Fibroblast of villous mesenchyme (primary cell): Measurements from ENCODE around the gene ZDHHC8. TPM values are rescaled to one million over a fixed set of nuclear protein-coding genes. Genes with fewer than 3 reads are reported as not detected.

ENCODE experiments used
- DNase-seq: peaks from one replicate; pipeline ENCODE4 v3.0.0-alpha.2; 2010; ENCODE audit warnings: low read depth
- H3K4me3 ChIP-seq: 2 replicates; pipeline ENCODE4 v1.5.1; 2011; ENCODE audit warnings: low read depth, mild to moderate bottlenecking, low read length
- total RNA-seq: library from RNA; depleted of rRNA; stranded (reverse); fragments of >200 nt; gene quantifications from 2 replicates; pipeline ENCODE4 v1.2.3, GENCODE V29; 2012
- TF ChIP-seq, protein P1 (sequence below): IDR thresholded peaks from 2 replicates; pipeline ENCODE4 v1.5.1; 2012; ENCODE audit warnings: low read depth, mild to moderate bottlenecking, low read length; ENCODE audit not compliant: insufficient read depth

ZDHHC8 gene
- total RNA-seq, 1 donor = 10.8 TPM

DNA sequence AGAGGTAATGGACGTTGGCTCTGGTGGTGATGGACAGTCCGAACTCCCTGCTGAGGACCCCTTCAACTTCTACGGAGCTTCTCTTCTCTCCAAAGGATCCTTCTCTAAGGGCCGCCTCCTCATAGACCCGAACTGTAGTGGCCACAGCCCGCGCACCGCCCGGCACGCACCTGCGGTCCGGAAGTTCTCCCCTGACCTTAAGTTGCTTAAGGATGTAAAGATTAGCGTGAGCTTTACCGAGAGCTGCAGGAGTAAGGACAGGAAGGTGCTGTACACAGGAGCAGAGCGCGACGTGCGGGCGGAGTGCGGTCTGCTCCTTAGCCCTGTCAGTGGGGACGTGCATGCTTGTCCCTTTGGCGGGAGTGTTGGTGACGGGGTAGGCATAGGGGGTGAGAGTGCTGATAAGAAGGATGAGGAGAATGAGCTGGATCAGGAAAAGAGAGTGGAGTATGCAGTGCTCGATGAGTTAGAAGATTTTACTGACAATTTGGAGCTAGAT is 45.5 kb upstream of the ZDHHC8 start:
- H3K4me3 ChIP-seq = no peak overlapping the region
- no peak for DNase-seq
- TF ChIP-seq, protein P1, sequence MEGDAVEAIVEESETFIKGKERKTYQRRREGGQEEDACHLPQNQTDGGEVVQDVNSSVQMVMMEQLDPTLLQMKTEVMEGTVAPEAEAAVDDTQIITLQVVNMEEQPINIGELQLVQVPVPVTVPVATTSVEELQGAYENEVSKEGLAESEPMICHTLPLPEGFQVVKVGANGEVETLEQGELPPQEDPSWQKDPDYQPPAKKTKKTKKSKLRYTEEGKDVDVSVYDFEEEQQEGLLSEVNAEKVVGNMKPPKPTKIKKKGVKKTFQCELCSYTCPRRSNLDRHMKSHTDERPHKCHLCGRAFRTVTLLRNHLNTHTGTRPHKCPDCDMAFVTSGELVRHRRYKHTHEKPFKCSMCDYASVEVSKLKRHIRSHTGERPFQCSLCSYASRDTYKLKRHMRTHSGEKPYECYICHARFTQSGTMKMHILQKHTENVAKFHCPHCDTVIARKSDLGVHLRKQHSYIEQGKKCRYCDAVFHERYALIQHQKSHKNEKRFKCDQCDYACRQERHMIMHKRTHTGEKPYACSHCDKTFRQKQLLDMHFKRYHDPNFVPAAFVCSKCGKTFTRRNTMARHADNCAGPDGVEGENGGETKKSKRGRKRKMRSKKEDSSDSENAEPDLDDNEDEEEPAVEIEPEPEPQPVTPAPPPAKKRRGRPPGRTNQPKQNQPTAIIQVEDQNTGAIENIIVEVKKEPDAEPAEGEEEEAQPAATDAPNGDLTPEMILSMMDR = no peak

DNA sequence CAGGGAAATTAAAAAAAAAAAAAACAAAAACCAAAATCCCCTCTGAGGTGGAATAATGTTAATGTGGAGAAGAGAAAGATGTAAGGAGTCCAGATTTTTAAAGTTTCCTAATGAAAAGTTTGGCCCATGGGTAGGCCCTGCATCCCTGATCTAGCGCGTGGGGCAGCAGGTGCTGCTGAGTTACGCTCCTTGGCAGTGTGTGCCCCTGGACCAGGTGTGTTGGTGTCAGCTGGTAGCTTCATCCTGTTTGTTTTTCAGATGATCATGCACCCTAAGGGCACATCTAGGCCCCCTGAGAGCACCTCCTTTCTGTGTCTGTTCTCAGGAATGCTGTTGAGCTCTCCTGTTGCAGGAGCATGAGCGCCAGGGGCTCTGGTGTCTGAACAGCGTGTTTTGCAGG is 44.8 kb upstream of the ZDHHC8 start:
- TF ChIP-seq, protein P1 = no peak
- no peak for DNase-seq
- H3K4me3 ChIP-seq = no peak overlapping the region

DNA sequence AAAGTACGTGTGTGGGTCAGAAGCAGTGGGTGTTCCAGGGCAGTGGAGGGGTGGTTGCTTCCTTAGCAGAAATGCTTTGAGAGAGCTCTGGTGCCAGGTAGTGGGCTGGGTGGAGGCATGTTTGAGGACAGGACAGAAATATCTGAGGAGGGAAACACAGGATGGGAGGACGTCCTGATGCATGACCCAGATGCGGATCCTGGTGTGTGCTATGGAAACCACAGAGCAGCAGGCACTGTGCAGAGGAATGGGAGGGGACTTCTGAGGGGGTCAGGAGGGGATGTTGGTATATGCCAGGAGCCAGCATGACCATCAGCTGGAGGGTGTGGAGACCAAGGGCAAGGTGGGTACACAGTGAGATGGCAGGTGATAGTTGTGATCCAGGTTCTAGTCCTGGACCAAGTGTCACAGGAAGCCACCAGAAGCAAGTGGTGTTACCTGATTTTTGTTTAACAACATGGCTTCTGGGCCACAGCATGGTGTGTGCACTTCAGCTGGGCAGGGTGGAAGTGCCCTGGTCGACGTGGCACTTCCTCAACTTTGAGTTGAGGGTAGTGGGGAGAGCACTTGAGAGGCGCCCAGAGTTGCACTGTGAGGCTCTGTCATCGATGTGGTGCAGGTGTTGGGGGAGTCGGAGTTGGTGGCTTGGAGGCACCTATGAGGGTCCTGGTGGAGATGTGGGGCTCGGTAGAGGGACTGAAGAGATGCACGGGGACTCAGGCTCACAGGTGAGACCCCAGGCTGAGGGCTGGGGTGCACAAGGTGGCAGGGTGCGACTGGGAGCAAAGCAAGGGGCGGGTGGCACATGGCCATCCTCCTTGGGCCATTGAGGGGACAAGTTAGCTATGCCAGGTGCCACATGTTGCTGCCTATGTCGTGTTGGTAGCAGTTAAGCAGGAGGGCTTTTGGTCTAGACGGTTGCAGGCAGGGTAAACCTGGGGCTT is 44.0 kb upstream of the ZDHHC8 start:
- TF ChIP-seq, protein P1 = no peak
- H3K4me3 ChIP-seq = no peak overlapping the region
- DNase-seq = no peak

DNA sequence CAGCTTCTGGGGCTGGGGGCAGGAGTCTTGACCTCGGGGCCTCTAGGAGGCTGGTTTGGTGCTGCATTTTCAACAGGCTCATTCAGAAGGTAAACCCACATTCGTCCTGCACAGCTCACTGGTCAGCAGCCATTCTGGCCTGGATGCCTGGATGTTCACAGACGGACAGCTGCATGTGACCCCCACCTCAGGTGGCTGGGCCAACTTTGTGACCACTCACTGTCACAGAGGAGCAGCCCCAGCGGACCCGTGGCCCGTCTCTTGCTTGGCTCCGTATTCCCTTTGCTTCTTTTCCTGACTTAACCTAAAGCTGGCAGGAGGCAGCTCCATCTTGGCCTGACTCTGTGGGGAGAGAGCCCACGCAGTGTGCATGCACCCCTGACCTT is 43.3 kb upstream of the ZDHHC8 start:
- H3K4me3 ChIP-seq = no peak overlapping the region
- no peak for DNase-seq
- TF ChIP-seq, protein P1 = no peak

DNA sequence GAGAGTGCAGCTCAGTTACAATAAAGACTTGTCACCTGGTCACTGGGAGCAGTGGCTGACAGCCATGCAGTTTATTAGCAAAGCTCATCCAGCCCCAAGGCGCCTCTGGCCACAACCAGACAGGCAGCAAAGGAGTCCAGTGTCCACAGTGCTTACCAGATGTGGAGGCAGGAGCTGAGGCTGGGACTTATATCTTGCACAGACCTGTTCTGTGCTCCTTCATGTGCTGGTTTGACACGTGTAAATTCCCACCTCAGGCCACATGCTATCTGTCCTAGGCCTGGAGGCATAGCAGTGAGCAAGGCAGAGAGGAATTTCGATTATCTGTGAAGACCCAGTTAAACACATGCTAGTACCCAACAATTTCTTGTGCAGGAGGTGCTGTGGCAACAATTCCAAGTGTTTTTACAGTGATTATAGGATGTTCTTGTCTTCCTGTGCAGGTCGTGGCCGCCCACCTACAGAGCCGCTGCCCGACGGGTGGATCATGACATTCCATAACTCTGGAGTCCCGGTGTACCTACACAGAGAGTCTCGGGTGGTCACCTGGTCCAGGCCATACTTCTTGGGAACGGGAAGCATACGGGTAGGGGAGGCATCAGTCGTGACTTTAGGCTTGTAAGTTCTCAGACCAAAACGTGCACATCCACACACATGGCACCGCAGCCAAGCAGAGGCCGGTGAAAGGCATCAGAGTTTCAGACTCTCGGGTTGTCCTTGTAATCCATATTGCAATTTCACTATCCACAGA is 42.2 kb upstream of the ZDHHC8 start:
- no peak for DNase-seq
- TF ChIP-seq, protein P1 = no peak
- no peak overlapping the region for H3K4me3 ChIP-seq

DNA sequence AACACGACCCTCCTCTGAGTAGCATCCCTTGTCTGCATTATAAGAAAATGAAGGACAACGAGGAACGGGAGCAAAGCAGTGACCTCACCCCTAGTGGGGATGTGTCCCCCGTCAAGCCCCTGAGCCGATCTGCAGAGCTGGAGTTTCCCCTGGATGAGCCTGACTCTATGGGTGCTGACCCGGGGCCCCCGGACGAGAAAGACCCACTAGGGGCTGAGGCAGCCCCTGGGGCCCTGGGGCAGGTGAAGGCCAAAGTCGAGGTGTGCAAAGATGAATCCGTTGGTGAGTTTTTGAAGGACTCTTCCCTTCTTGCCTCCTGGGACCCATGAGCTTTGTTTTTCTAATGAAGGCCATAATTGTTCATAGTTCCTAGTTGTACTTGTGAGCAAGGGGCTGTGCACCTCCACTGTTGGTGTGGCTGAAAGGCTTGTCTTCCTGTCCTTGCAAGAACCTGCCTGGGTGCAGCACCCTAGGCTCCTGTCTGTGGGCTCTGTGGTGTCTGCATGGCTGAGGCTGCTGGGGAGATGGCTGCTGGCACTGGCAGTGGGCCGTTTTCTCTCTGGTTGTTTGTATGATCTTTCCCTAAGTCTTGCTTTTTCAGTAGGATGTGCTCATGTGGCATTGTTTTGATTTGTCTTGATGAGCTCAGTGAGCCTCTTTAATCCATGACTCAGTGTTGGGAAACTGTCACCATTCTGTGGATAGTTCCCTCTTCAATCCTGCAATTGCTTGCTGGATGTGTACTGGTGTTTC is 41.5 kb upstream of the ZDHHC8 start:
- TF ChIP-seq, protein P1 = no peak
- H3K4me3 ChIP-seq = no peak overlapping the region
- peak; percentile 72 for DNase-seq
